Activated naive CD8-positive, alpha-beta T cell treated with anti-CD3 and anti-CD28 coated beads, Interleukin-2, amount 10 ng/mL, durations not matched to agents 7 days and 5 days (primary cell): ENCODE data around the gene MGAT5. TPM values are rescaled to one million over a fixed set of nuclear protein-coding genes. Genes with fewer than 3 reads are reported as not detected.
A peak's percentile ranks its signal among the peaks of the same experiment; 100 is the strongest.

Experiments used
- ATAC-seq: fragments of 150-1000 bp; cut with Tn5 transposase; one replicate; pipeline ENCODE4 v1.10.0; 2021; ENCODE audit warnings: low read depth, moderate library complexity
- POLR2A ChIA-PET: fragments of 350-600 bp; sonication (Branson Sonifier 250); formaldehyde crosslinking; loops from one replicate; lab custom pipeline; 2021; ENCODE audit warnings: antibody characterized with exemption; lab: Charles Lee
- DNase-seq: peaks from one replicate; pipeline ENCODE4 v3.0.0; 2021
- H3K27ac Mint-ChIP-seq: one replicate; pipeline ENCODE4 v1.8.0; 2022; ENCODE audit warnings: mild to moderate bottlenecking, mixed read lengths
- H3K27me3 Mint-ChIP-seq: one replicate; pipeline ENCODE4 v1.8.0; 2022; ENCODE audit warnings: mild to moderate bottlenecking, moderate library complexity, mixed read lengths
- H3K36me3 Mint-ChIP-seq: one replicate; pipeline ENCODE4 v1.8.0; 2021; ENCODE audit warnings: mild to moderate bottlenecking, mixed read lengths
- H3K4me1 Mint-ChIP-seq: one replicate; pipeline ENCODE4 v1.8.0; 2021; ENCODE audit warnings: mixed read lengths
- H3K4me3 Mint-ChIP-seq: one replicate; pipeline ENCODE4 v1.8.0; 2022; ENCODE audit warnings: mild to moderate bottlenecking, moderate library complexity, mixed read lengths
- H3K9me3 Mint-ChIP-seq: one replicate; pipeline ENCODE4 v1.8.0; 2021; ENCODE audit warnings: mixed read lengths
- total RNA-seq, 2 experiments: library from RNA; stranded (reverse); gene quantifications; one replicate each; pipeline ENCODE4 v1.2.3, GENCODE V29; 2021

Gene MGAT5
- total RNA-seq, 2 experiments from 2014 or later: 66.3 to 70.9 TPM

- no peaks in the 10 kb centered on the region for H3K27me3 Mint-ChIP-seq
- no peak overlapping the region for H3K4me3 Mint-ChIP-seq
- H3K9me3 Mint-ChIP-seq: no peaks in the 10 kb centered on the region
- ATAC-seq (no peak), DNase-seq (no peak)
- peaks cover 22% of the 10 kb centered on the region for H3K36me3 Mint-ChIP-seq
- H3K4me1 Mint-ChIP-seq: peaks cover 6% of the 10 kb centered on the region
- POLR2A ChIA-PET: no interaction called here
- H3K27ac Mint-ChIP-seq: no peak overlapping the region
Observed at GRCh38 chr2:134386310-134386709, 132.4 kb downstream of the MGAT5 start.

GRCh38 chr2:134389381-134389780 lies 135.5 kb downstream of the MGAT5 start:
- no peaks in the 10 kb centered on the region for H3K9me3 Mint-ChIP-seq
- H3K4me3 Mint-ChIP-seq: no peak overlapping the region
- POLR2A ChIA-PET: no interaction called here
- ATAC-seq: no peak
- peaks cover 19% of the 10 kb centered on the region for H3K36me3 Mint-ChIP-seq
- H3K4me1 Mint-ChIP-seq: peaks cover 17% of the 10 kb centered on the region
- no peak for DNase-seq
- H3K27ac Mint-ChIP-seq: no peak overlapping the region
- no peaks in the 10 kb centered on the region for H3K27me3 Mint-ChIP-seq

GRCh38 chr2:134391751-134392160 lies 137.9 kb downstream of the MGAT5 start:
- Mint-ChIP-seq H3K27ac (no peak overlapping the region), H3K9me3 (no peaks in the 10 kb centered on the region), H3K36me3 (peaks cover 17% of the 10 kb centered on the region), H3K27me3 (no peaks in the 10 kb centered on the region), H3K4me1 (peaks cover 17% of the 10 kb centered on the region), H3K4me3 (no peak overlapping the region)
- peak; percentile 45 for ATAC-seq
- no peak for DNase-seq
- POLR2A ChIA-PET: no interaction called here

GRCh38 chr2:134392442-134393074 lies 138.7 kb downstream of the MGAT5 start:
- Mint-ChIP-seq H3K9me3 (no peaks in the 10 kb centered on the region), H3K4me1 (peaks cover 17% of the 10 kb centered on the region), H3K27me3 (no peaks in the 10 kb centered on the region), H3K27ac (no peak overlapping the region), H3K36me3 (peaks cover 14% of the 10 kb centered on the region), H3K4me3 (no peak overlapping the region)
- ATAC-seq: no peak
- POLR2A ChIA-PET: no interaction called here
- DNase-seq: no peak

- no peak overlapping the region for H3K27ac Mint-ChIP-seq
- POLR2A ChIA-PET: no interaction called here
- no peaks in the 10 kb centered on the region for H3K27me3 Mint-ChIP-seq
- peaks cover 11% of the 10 kb centered on the region for H3K36me3 Mint-ChIP-seq
- peaks cover 17% of the 10 kb centered on the region for H3K4me1 Mint-ChIP-seq
- no peak overlapping the region for H3K4me3 Mint-ChIP-seq
- ATAC-seq (no peak), DNase-seq (no peak)
- no peaks in the 10 kb centered on the region for H3K9me3 Mint-ChIP-seq
Observed at GRCh38 chr2:134393075-134393461, 139.2 kb downstream of the MGAT5 start.

GRCh38 chr2:134395779-134396178 lies 141.9 kb downstream of the MGAT5 start:
- ATAC-seq (no peak), DNase-seq (no peak)
- Mint-ChIP-seq H3K36me3 (peaks cover 7% of the 10 kb centered on the region), H3K27ac (no peak overlapping the region), H3K27me3 (no peaks in the 10 kb centered on the region), H3K4me1 (peaks cover 16% of the 10 kb centered on the region), H3K9me3 (no peaks in the 10 kb centered on the region), H3K4me3 (no peak overlapping the region)
- POLR2A ChIA-PET: no interaction called here

GRCh38 chr2:134396493-134396892 lies 142.6 kb downstream of the MGAT5 start:
- peak overlapping the region; percentile 15 for H3K27ac Mint-ChIP-seq
- POLR2A ChIA-PET: no interaction called here

GRCh38 chr2:134397146-134397896 lies 143.4 kb downstream of the MGAT5 start:
- no peak overlapping the region for H3K4me3 Mint-ChIP-seq
- DNase-seq (no peak), ATAC-seq (no peak)
- POLR2A ChIA-PET: no interaction called here
- peaks cover 3% of the 10 kb centered on the region for H3K4me1 Mint-ChIP-seq
- H3K27me3 Mint-ChIP-seq: no peaks in the 10 kb centered on the region
- H3K9me3 Mint-ChIP-seq: no peaks in the 10 kb centered on the region
- H3K36me3 Mint-ChIP-seq: peaks cover 4% of the 10 kb centered on the region
- no peak overlapping the region for H3K27ac Mint-ChIP-seq

More at GRCh38 chr2:134396493-134396892, 142.6 kb downstream of the MGAT5 start:
- no peaks in the 10 kb centered on the region for H3K9me3 Mint-ChIP-seq
- DNase-seq: no peak
- H3K4me3 Mint-ChIP-seq: no peak overlapping the region
- peaks cover 3% of the 10 kb centered on the region for H3K36me3 Mint-ChIP-seq
- H3K4me1 Mint-ChIP-seq: peaks cover 9% of the 10 kb centered on the region
- no peak for ATAC-seq
- no peaks in the 10 kb centered on the region for H3K27me3 Mint-ChIP-seq

- Mint-ChIP-seq H3K27ac (no peak overlapping the region), H3K27me3 (no peaks in the 10 kb centered on the region), H3K36me3 (peaks cover 5% of the 10 kb centered on the region), H3K9me3 (no peaks in the 10 kb centered on the region), H3K4me1 (peaks cover 2% of the 10 kb centered on the region), H3K4me3 (no peak overlapping the region)
- DNase-seq (no peak), ATAC-seq (no peak)
- POLR2A ChIA-PET: no interaction called here
Observed at GRCh38 chr2:134398300-134398699, 144.4 kb downstream of the MGAT5 start.

GRCh38 chr2:134399096-134399495 lies 145.2 kb downstream of the MGAT5 start:
- Mint-ChIP-seq H3K27me3 (no peaks in the 10 kb centered on the region), H3K4me1 (peaks cover 2% of the 10 kb centered on the region), H3K27ac (no peak overlapping the region), H3K9me3 (no peaks in the 10 kb centered on the region), H3K36me3 (peaks cover 11% of the 10 kb centered on the region), H3K4me3 (no peak overlapping the region)
- ATAC-seq (no peak), DNase-seq (no peak)
- POLR2A ChIA-PET: no interaction called here

GRCh38 chr2:134401081-134401497 lies 147.2 kb downstream of the MGAT5 start:
- no peak overlapping the region for H3K27ac Mint-ChIP-seq

GRCh38 chr2:134401789-134402188 lies 147.9 kb downstream of the MGAT5 start:
- Mint-ChIP-seq H3K9me3 (no peaks in the 10 kb centered on the region), H3K27me3 (no peaks in the 10 kb centered on the region), H3K27ac (no peak overlapping the region), H3K4me1 (peaks cover 2% of the 10 kb centered on the region), H3K4me3 (no peak overlapping the region), H3K36me3 (peaks cover 15% of the 10 kb centered on the region)
- no peak for ATAC-seq
- POLR2A ChIA-PET: no interaction called here
- DNase-seq: no peak

More at GRCh38 chr2:134401081-134401497, 147.2 kb downstream of the MGAT5 start:
- POLR2A ChIA-PET: no interaction called here
- DNase-seq (no peak), ATAC-seq (no peak)
- peaks cover 2% of the 10 kb centered on the region for H3K4me1 Mint-ChIP-seq
- H3K9me3 Mint-ChIP-seq: no peaks in the 10 kb centered on the region
- H3K4me3 Mint-ChIP-seq: no peak overlapping the region
- peaks cover 15% of the 10 kb centered on the region for H3K36me3 Mint-ChIP-seq
- no peaks in the 10 kb centered on the region for H3K27me3 Mint-ChIP-seq

GRCh38 chr2:134402410-134402809 lies 148.5 kb downstream of the MGAT5 start:
- DNase-seq (no peak), ATAC-seq (no peak)
- Mint-ChIP-seq H3K27me3 (no peaks in the 10 kb centered on the region), H3K9me3 (no peaks in the 10 kb centered on the region), H3K27ac (no peak overlapping the region), H3K4me3 (no peak overlapping the region), H3K36me3 (peaks cover 15% of the 10 kb centered on the region), H3K4me1 (peaks cover 6% of the 10 kb centered on the region)
- POLR2A ChIA-PET: no interaction called here

- no peak for ATAC-seq
- POLR2A ChIA-PET: no interaction called here
Observed at GRCh38 chr2:134405611-134406081, 151.8 kb downstream of the MGAT5 start.

More at GRCh38 chr2:134405611-134406081, 151.8 kb downstream of the MGAT5 start:
- no peaks in the 10 kb centered on the region for H3K27me3 Mint-ChIP-seq
- no peak overlapping the region for H3K27ac Mint-ChIP-seq
- H3K4me3 Mint-ChIP-seq: no peak overlapping the region
- DNase-seq: no peak
- peaks cover 23% of the 10 kb centered on the region for H3K4me1 Mint-ChIP-seq
- H3K36me3 Mint-ChIP-seq: peaks cover 15% of the 10 kb centered on the region
- H3K9me3 Mint-ChIP-seq: no peaks in the 10 kb centered on the region
